Effector CD4-positive, alpha-beta T cell (primary cell): ENCODE data around the gene AGTR1.
"Not testable (repeated sequence)": the region's sequence is repeated elsewhere in the genome, so short reads cannot be mapped to it uniquely, and the experiment has no call there.

Experiments used
- DNase-seq: peaks from one replicate; pipeline ENCODE4 v3.0.0-alpha.2; 2020

AGTR1 gene

GRCh38 chr3:148759430-148759829, 61.7 kb downstream of the AGTR1 start:
- no peak for DNase-seq

- DNase-seq = no peak
Observed at GRCh38 chr3:148763156-148763680, 65.5 kb downstream of the AGTR1 start.

- no peak for DNase-seq
Observed at GRCh38 chr3:148763986-148764935, 66.6 kb downstream of the AGTR1 start.

- DNase-seq = no peak
Observed at GRCh38 chr3:148772361-148772760, 74.7 kb downstream of the AGTR1 start.

- no peak for DNase-seq
Observed at GRCh38 chr3:148772835-148773234, 75.1 kb downstream of the AGTR1 start.

- no peak for DNase-seq
Observed at GRCh38 chr3:148773805-148774204, 76.1 kb downstream of the AGTR1 start.

GRCh38 chr3:148778926-148779325, 81.2 kb downstream of the AGTR1 start:
- no peak for DNase-seq

GRCh38 chr3:148785026-148785425, 87.3 kb downstream of the AGTR1 start:
- not testable (repeated sequence) for DNase-seq

- DNase-seq = not testable (repeated sequence)
Observed at GRCh38 chr3:148786159-148786558, 88.5 kb downstream of the AGTR1 start.

GRCh38 chr3:148789146-148789545, 91.4 kb downstream of the AGTR1 start:
- DNase-seq = no peak

- no peak for DNase-seq
Observed at GRCh38 chr3:148789906-148790305, 92.2 kb downstream of the AGTR1 start.

- DNase-seq = no peak
Observed at GRCh38 chr3:148790370-148790769, 92.7 kb downstream of the AGTR1 start.

GRCh38 chr3:148790851-148791735, 93.4 kb downstream of the AGTR1 start:
- no peak for DNase-seq

- DNase-seq = no peak
Observed at GRCh38 chr3:148791920-148792319, 94.2 kb downstream of the AGTR1 start.

- DNase-seq = no peak
Observed at GRCh38 chr3:148792516-148792915, 94.8 kb downstream of the AGTR1 start.
